B cell (primary cell): ENCODE data around the gene DSCAML1. TPM values are rescaled to one million over a fixed set of nuclear protein-coding genes. Genes with fewer than 3 reads are reported as not detected.

Experiments
- ATAC-seq: fragments of 200-7000 bp; cut with Tn5 transposase; one replicate; pipeline ENCODE4 v1.10.0; 2021; ENCODE audit warnings: low read depth, mild to moderate bottlenecking, moderate number of reproducible peaks, moderate library complexity
- CTCF ChIA-PET: fragments of 350-600 bp; sonication (Branson Sonifier 250); formaldehyde crosslinking; loops from one replicate; lab custom pipeline; 2021; ENCODE audit warnings: antibody characterized with exemption, inconsistent platforms; lab: Charles Lee
- POLR2A ChIA-PET: fragments of 350-600 bp; sonication (Branson Sonifier 250); formaldehyde crosslinking; loops from one replicate; lab custom pipeline; 2021; ENCODE audit warnings: antibody characterized with exemption; lab: Charles Lee
- DNase-seq: peaks from one replicate; pipeline ENCODE4 v3.0.0; 2013
- H2AFZ ChIP-seq: 2 replicates; pipeline ENCODE4 v1.6.1; 2012; ENCODE audit warnings: mild to moderate bottlenecking, low read depth, low read length; ENCODE audit not compliant: insufficient read depth, poor library complexity, severe bottlenecking
- H3K27ac ChIP-seq, 2 donors: 1 replicate in 1 of 2; 2 replicates in 1 of 2; pipeline ENCODE4 v1.5.1; 2012 to 2013; ENCODE audit warnings: low read length in 2 of 2, mild to moderate bottlenecking in 2 of 2, moderate library complexity in 1 of 2
- H3K27me3 ChIP-seq, 4 experiments: fragments of 200-600 bp in 1 of 4; sonication (generic) in 1 of 4; replicated peaks in 1 of 4; 1 replicate in 2 of 4; 2 replicates in 2 of 4; pipeline versions ENCODE4 v1.6.1 to v1.7.0; 2013 to 2016; ENCODE audit warnings: low read length in 3 of 4, mild to moderate bottlenecking in 2 of 4, mixed read lengths in 1 of 4, moderate library complexity in 1 of 4; ENCODE audit not compliant: insufficient read depth in 4 of 4, control insufficient read depth in 3 of 4; ENCODE audit errors: control extremely low read depth in 1 of 4
- H3K36me3 ChIP-seq, 2 experiments: replicated peaks in 1 of 2; 1 replicate in 1 of 2; 2 replicates in 1 of 2; pipeline versions ENCODE4 v1.6.1 to v1.7.1; 2013; ENCODE audit warnings: low read length in 1 of 2; ENCODE audit not compliant: insufficient read depth in 2 of 2, control insufficient read depth in 1 of 2; ENCODE audit errors: control extremely low read depth in 1 of 2, extremely low read depth in 1 of 2
- H3K4me1 ChIP-seq, 2 donors: fragments of 200-600 bp in 1 of 2; sonication (generic) in 1 of 2; 1 replicate in 1 of 2; 2 replicates in 1 of 2; pipeline versions ENCODE4 v1.5.1 to v1.6.1; 2013 to 2017; ENCODE audit warnings: low read length in 2 of 2; ENCODE audit not compliant: control insufficient read depth in 2 of 2, insufficient read depth in 2 of 2
- H3K4me2 ChIP-seq: replicated peaks from 2 replicates; pipeline ENCODE3; 2012; ENCODE audit warnings: mild to moderate bottlenecking, low read depth, low read length; ENCODE audit not compliant: poor library complexity, severe bottlenecking
- H3K4me3 ChIP-seq, 5 experiments: fragments of 200-600 bp in 1 of 5; sonication (generic) in 1 of 5; 1 replicate in 3 of 5; 2 replicates in 2 of 5; pipeline versions ENCODE4 v1.5.1 to v1.7.0; 2011 to 2016; ENCODE audit warnings: low read length in 4 of 5, mild to moderate bottlenecking in 4 of 5, low read depth in 2 of 5, control low read depth in 1 of 5, moderate library complexity in 1 of 5; ENCODE audit not compliant: insufficient read depth in 1 of 5; ENCODE audit errors: control extremely low read depth in 1 of 5, extremely low read depth in 1 of 5
- H3K79me2 ChIP-seq: fragments of 200-600 bp; sonication (generic); one replicate; pipeline ENCODE4 v1.6.0; 2016; ENCODE audit warnings: low read length; ENCODE audit not compliant: control insufficient read depth, insufficient read depth
- H3K9ac ChIP-seq: fragments of 200-600 bp; sonication (generic); 2 replicates; pipeline ENCODE4 v1.6.1; 2017; ENCODE audit warnings: mild to moderate bottlenecking, low read length, moderate library complexity
- H3K9me3 ChIP-seq, 3 donors: one replicate each; pipeline versions ENCODE4 v1.6.1 to v1.7.1; 2013; ENCODE audit warnings: low read length in 2 of 3; ENCODE audit not compliant: control insufficient read depth in 2 of 3, insufficient read depth in 1 of 3; ENCODE audit errors: control extremely low read depth in 1 of 3
- H4K20me1 ChIP-seq: 2 replicates; pipeline ENCODE4 v1.6.0; 2012; ENCODE audit warnings: mild to moderate bottlenecking, low read length; ENCODE audit not compliant: insufficient read depth, control insufficient read depth, poor library complexity, severe bottlenecking
- H3K27ac Mint-ChIP-seq: one replicate; pipeline ENCODE4 v1.8.0; 2021; ENCODE audit warnings: mixed read lengths
- H3K27me3 Mint-ChIP-seq: one replicate; pipeline ENCODE4 v1.8.0; 2021; ENCODE audit warnings: mixed read lengths
- H3K4me1 Mint-ChIP-seq: one replicate; pipeline ENCODE4 v1.8.0; 2021; ENCODE audit warnings: mixed read lengths
- H3K4me3 Mint-ChIP-seq: one replicate; pipeline ENCODE4 v1.8.0; 2021; ENCODE audit warnings: mixed read lengths
- H3K9me3 Mint-ChIP-seq: one replicate; pipeline ENCODE4 v1.8.0; 2022; ENCODE audit warnings: mixed read lengths; ENCODE audit not compliant: insufficient read depth
- EZH2 ChIP-seq: IDR thresholded peaks from 2 replicates; pipeline ENCODE4 v1.6.1; 2012; ENCODE audit warnings: borderline replicate concordance, low read depth, mild to moderate bottlenecking, moderate library complexity, low read length; ENCODE audit not compliant: insufficient read depth, poor library complexity, severe bottlenecking
- WGBS: methylation state at CpG from one replicate; pipeline ENCODE4 v1.1.5; 2013; ENCODE audit warnings: missing lambda C conversion rate; ENCODE audit not compliant: insufficient coverage; 5-methylcytosine and 5-hydroxymethylcytosine counted together
- intact Hi-C: fragments of 100-400 bp; cut with micrococcal nuclease; formaldehyde crosslinking; loops from one replicate; pipeline ENCODE4 v1.10.0; 2022
- polyA plus RNA-seq: library from polyadenylated mRNA; depleted of rRNA; stranded (reverse); fragments of >200 nt; gene quantifications from 2 replicates; pipeline ENCODE4 v1.2.3, GENCODE V29; 2012
- total RNA-seq, 2 donors: library from RNA; stranded (reverse); fragments of 120-200 nt in 1 of 2; gene quantifications; 1 replicate in 1 of 2; 2 replicates in 1 of 2; pipeline versions ENCODE4 v1.2.3 to v1.2.4, GENCODE V29; 2013 to 2022
- TF ChIP-seq, protein P1 (sequence below): fragments of 200-600 bp; IDR thresholded peaks from one replicate; pipeline ENCODE4 v1.8.0; 2022; ENCODE audit warnings: antibody characterized with exemption, mild to moderate bottlenecking

DSCAML1 gene
- total and polyA plus RNA-seq, 2 donors (not counting 1 experiment from before 2014, with no cell fraction given), result 1.2 to 6.2 TPM

DNA sequence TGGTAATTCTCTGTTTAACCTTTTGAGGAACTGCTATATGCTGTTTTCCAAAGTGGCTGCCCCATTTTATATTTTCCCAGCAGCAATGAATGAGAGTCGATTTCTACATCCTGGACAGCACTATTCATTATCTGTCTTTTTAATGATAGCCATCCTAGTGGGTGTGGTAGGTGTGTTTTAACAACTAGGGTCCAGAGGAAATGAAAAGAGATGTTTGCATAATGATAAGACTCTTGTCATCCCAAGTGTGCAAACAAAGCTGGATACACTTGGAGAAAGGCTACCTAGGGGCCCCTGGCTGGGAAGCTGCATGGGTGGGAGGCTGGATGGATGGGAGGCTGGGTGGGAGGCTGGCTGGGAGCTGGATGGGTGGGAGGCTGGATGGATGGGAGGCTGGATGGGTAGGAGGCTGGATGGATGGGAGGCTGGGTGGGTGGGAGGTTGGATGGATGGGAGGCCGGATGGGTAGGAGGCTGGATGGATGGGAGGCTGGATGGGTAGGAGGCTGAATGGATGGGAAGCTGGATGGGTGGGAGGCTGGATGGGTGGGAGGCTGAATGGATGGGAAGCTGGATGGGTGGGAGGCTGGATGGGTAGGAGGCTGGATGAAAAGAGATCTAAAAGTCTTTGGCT, 158.0 kb downstream of the DSCAML1 start:
- H3K27me3 ChIP-seq, result peaks cover 0 to 4% (median 0%) of the 10 kb centered on the region in 4 experiments
- H3K9me3 ChIP-seq, result peaks cover 0 to 6% (median 0%) of the 10 kb centered on the region in 3 donors
- H2AFZ ChIP-seq, result no peak overlapping the region
- ChIA-PET POLR2A (no interaction called here), CTCF (no interaction called here)
- no peaks in the 10 kb centered on the region for H3K36me3 ChIP-seq
- 100% methylated on average over 1 of the region's 2 CpGs for WGBS
- no peaks in the 10 kb centered on the region for H3K79me2 ChIP-seq
- no peak overlapping the region for H3K9ac ChIP-seq
- no peak overlapping the region for H3K4me3 ChIP-seq
- no peak overlapping the region for H3K4me2 ChIP-seq
- ATAC-seq (no peak), DNase-seq (no peak)
- no peaks in the 10 kb centered on the region for H3K4me1 ChIP-seq
- intact Hi-C loops, result no loop called here
- Mint-ChIP-seq H3K9me3 (no peaks in the 10 kb centered on the region), H3K4me1 (no peaks in the 10 kb centered on the region), H3K27me3 (peaks cover 13% of the 10 kb centered on the region), H3K4me3 (no peak overlapping the region), H3K27ac (no peak overlapping the region)
- TF ChIP-seq, protein P1, sequence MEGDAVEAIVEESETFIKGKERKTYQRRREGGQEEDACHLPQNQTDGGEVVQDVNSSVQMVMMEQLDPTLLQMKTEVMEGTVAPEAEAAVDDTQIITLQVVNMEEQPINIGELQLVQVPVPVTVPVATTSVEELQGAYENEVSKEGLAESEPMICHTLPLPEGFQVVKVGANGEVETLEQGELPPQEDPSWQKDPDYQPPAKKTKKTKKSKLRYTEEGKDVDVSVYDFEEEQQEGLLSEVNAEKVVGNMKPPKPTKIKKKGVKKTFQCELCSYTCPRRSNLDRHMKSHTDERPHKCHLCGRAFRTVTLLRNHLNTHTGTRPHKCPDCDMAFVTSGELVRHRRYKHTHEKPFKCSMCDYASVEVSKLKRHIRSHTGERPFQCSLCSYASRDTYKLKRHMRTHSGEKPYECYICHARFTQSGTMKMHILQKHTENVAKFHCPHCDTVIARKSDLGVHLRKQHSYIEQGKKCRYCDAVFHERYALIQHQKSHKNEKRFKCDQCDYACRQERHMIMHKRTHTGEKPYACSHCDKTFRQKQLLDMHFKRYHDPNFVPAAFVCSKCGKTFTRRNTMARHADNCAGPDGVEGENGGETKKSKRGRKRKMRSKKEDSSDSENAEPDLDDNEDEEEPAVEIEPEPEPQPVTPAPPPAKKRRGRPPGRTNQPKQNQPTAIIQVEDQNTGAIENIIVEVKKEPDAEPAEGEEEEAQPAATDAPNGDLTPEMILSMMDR, result no peak
- no peak for TF ChIP-seq EZH2
- no peak overlapping the region for H3K27ac ChIP-seq
- no peaks in the 10 kb centered on the region for H4K20me1 ChIP-seq

DNA sequence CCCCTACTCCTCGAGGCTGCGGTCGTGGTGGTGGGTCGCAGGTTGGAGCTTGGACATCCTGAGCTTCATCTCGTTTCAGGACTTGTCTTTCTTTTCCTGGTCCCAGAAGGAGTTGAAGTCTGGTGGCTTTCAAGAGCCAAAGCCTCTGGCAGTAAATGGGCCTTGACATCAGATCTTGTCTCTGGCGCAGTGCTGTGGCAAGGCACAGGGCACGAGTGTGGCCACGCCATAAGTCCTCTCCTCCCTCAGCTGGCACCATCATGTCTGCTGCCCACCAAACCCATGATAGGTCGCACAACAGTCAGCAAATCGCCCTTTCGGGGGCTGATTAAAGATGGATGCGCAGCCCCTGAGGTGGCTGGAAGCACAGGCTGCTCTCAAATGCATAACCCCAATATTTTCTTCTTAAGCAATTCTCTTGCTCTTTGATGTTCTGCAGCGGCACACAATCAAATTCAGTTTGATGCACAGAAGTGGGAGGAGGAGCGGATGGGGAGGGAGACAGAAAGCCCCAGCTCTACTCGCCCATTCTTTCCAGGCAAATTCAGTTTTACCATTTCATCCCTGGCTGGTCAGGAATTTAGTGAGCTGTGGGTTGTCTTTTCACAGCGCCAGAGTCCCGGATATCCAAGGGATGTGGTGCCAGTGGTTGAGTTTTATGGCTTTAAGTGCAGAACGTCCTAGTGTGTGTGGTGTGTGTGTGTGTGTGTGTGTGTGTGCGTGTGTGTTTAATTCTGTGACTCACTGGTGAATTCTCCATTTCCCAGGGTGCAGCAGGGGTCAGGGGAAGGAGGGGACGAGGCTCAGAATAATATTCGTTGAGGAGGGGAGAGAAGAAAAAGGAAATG, 162.0 kb downstream of the DSCAML1 start:
- no peak overlapping the region for H3K4me2 ChIP-seq
- H2AFZ ChIP-seq, result no peak overlapping the region
- H3K9me3 Mint-ChIP-seq, result no peaks in the 10 kb centered on the region
- no peaks in the 10 kb centered on the region for H3K36me3 ChIP-seq
- 81% methylated on average over 17 of the region's 21 CpGs for WGBS
- H3K4me3 Mint-ChIP-seq, result no peak overlapping the region
- intact Hi-C loops, result no loop called here
- TF ChIP-seq, protein P1, result no peak
- no peak for TF ChIP-seq EZH2
- H3K79me2 ChIP-seq, result no peaks in the 10 kb centered on the region
- H4K20me1 ChIP-seq, result no peaks in the 10 kb centered on the region
- H3K27me3 Mint-ChIP-seq, result peaks cover 2% of the 10 kb centered on the region
- no peak overlapping the region for H3K27ac Mint-ChIP-seq
- ATAC-seq (no peak), DNase-seq (no peak)
- peaks cover 0 to 6% (median 0%) of the 10 kb centered on the region in 4 experiments for H3K27me3 ChIP-seq
- H3K9me3 ChIP-seq, result peaks cover 0 to 6% (median 0%) of the 10 kb centered on the region in 3 donors
- H3K9ac ChIP-seq, result no peak overlapping the region
- H3K4me1 ChIP-seq, result no peaks in the 10 kb centered on the region
- ChIA-PET POLR2A (no interaction called here), CTCF (no interaction called here)
- H3K4me3 ChIP-seq, result no peak overlapping the region
- no peak overlapping the region for H3K27ac ChIP-seq
- no peaks in the 10 kb centered on the region for H3K4me1 Mint-ChIP-seq
